Endodermal cell (in vitro differentiated cells): ENCODE data around the gene REX1BD. TPM values are rescaled to one million over a fixed set of nuclear protein-coding genes. Genes with fewer than 3 reads are reported as not detected.

ENCODE experiments used
- DNase-seq: peaks from one replicate; pipeline ENCODE4 v3.0.0-alpha.2; 2017
- H3K27ac ChIP-seq: 2 replicates; pipeline ENCODE4 v1.5.1; 2013; ENCODE audit warnings: mild to moderate bottlenecking, low read depth, low read length, moderate library complexity
- H3K27me3 ChIP-seq: 2 replicates; pipeline ENCODE4 v1.6.1; 2013; ENCODE audit warnings: mild to moderate bottlenecking, low read length, moderate library complexity; ENCODE audit not compliant: insufficient read depth, control insufficient read depth, poor library complexity, severe bottlenecking
- H3K36me3 ChIP-seq: 2 replicates; pipeline ENCODE4 v1.7.0; 2013; ENCODE audit warnings: mild to moderate bottlenecking, low read length, moderate library complexity; ENCODE audit not compliant: control insufficient read depth, insufficient read depth
- H3K4me1 ChIP-seq: one replicate; pipeline ENCODE4 v1.7.0; 2013; ENCODE audit warnings: low read length; ENCODE audit not compliant: control insufficient read depth, insufficient read depth
- H3K4me3 ChIP-seq: 2 replicates; pipeline ENCODE4 v1.5.1; 2013; ENCODE audit warnings: mild to moderate bottlenecking, low read length, moderate library complexity
- H3K9ac ChIP-seq: 2 replicates; pipeline ENCODE4 v1.6.1; 2013; ENCODE audit warnings: mild to moderate bottlenecking, low read length, moderate library complexity; ENCODE audit not compliant: poor library complexity, severe bottlenecking; ENCODE audit errors: extremely low read depth
- H3K9me3 ChIP-seq: 2 replicates; pipeline ENCODE4 v1.6.1; 2013; ENCODE audit warnings: mild to moderate bottlenecking, low read length, moderate library complexity; ENCODE audit not compliant: control insufficient read depth
- H3K27ac Mint-ChIP-seq: 2 replicates; pipeline ENCODE4 v1.8.0; 2020; ENCODE audit warnings: mixed read lengths
- H3K27me3 Mint-ChIP-seq: 2 replicates; pipeline ENCODE4 v1.8.0; 2021; ENCODE audit warnings: mild to moderate bottlenecking, mixed read lengths; ENCODE audit not compliant: insufficient read depth
- H3K36me3 Mint-ChIP-seq: 2 replicates; pipeline ENCODE4 v1.8.0; 2020; ENCODE audit warnings: low read depth, mixed read lengths
- H3K4me1 Mint-ChIP-seq: 2 replicates; pipeline ENCODE4 v1.8.0; 2020; ENCODE audit warnings: mixed read lengths
- H3K4me3 Mint-ChIP-seq: 2 replicates; pipeline ENCODE4 v1.8.0; 2020; ENCODE audit warnings: mild to moderate bottlenecking, moderate library complexity, mixed read lengths
- H3K9me3 Mint-ChIP-seq: 2 replicates; pipeline ENCODE4 v1.8.0; 2020; ENCODE audit warnings: mild to moderate bottlenecking, mixed read lengths
- CTCF ChIP-seq: fragments of 200-600 bp; sonication (generic); conservative IDR thresholded peaks from 2 replicates; pipeline ENCODE4 v1.5.0; 2021; ENCODE audit warnings: antibody characterized with exemption, mild to moderate bottlenecking
- WGBS, 2 experiments: methylation state at CpG; one replicate each; pipeline versions ENCODE4 v1.1.5 to v1.1.7; 2013; ENCODE audit warnings: missing lambda C conversion rate in 2 of 2, mixed read lengths in 1 of 2; ENCODE audit not compliant: insufficient coverage in 1 of 2, insufficient read length in 1 of 2; 5-methylcytosine and 5-hydroxymethylcytosine counted together
- total RNA-seq, 2 donors: library from RNA; stranded (reverse); fragmentation: NEBNext Ultra II Directional in 1 of 2; extraction: Animal tissue kit (Norgen Biotek cat#: 25700) in 1 of 2; gene quantifications; 2 replicates in 1 of 2; 3 replicates in 1 of 2; pipeline ENCODE4 v1.2.1, GENCODE V29; 2021

REX1BD gene
- total RNA-seq, 2 donors from 2014 or later, result 76.9 to 83.9 TPM

DNA sequence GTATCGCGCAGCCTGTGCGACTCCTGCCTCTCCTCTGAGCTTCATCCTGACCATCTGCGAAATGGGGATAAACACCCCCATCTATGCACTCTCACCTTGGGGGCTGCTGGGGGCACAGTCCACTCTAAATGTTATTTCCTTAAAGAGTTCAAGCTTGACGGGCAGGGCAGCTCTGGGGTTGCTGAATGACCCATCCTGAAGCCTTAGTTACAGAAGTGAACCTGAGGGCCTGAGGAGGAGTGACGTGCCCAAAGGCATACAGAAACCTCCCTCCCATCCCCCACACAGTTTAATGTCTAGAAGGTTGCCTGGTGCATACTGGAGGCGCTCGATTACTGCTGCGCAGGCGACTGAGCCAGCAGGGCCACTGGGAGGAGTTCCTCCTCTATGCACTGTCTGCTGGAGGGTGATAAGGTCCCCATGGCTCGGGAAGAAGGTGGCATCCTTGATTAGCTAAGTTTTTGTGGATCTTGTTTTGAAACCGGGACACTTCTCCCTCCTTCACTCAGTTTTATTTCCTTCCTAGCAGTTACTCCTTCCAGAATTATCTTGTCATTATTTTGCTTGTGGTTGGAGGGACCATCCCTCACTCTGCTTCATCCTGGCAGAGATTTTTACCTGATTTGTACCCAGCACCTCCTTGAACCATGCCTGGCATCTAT lies 44.7 kb upstream of the REX1BD start:
- Histone ChIP-seq H3K27me3 (no peaks in the 10 kb centered on the region), H3K4me3 (peak overlapping the region; percentile 67), H3K9me3 (no peaks in the 10 kb centered on the region), H3K27ac (no peak overlapping the region), H3K4me1 (no peaks in the 10 kb centered on the region), H3K36me3 (peaks cover 29% of the 10 kb centered on the region), H3K9ac (no peak overlapping the region)
- peak overlapping the region; percentile 90 for H3K27ac Mint-ChIP-seq
- H3K4me1 Mint-ChIP-seq, result peaks cover 9% of the 10 kb centered on the region
- H3K27me3 Mint-ChIP-seq, result no peaks in the 10 kb centered on the region
- DNase-seq, result peak; percentile 84
- peak overlapping the region; percentile 77 for H3K4me3 Mint-ChIP-seq
- WGBS, 2 experiments, result 0 to 11% methylated on average over 1 to 12 of the region's 12 CpGs
- H3K36me3 Mint-ChIP-seq, result peaks cover 28% of the 10 kb centered on the region
- H3K9me3 Mint-ChIP-seq, result no peaks in the 10 kb centered on the region
- no peak for TF ChIP-seq CTCF

GRCh38 chr19:18551631-18552030 lies 37.0 kb upstream of the REX1BD start:
- Mint-ChIP-seq H3K27ac (no peak overlapping the region), H3K9me3 (no peaks in the 10 kb centered on the region), H3K36me3 (no peaks in the 10 kb centered on the region), H3K27me3 (no peaks in the 10 kb centered on the region), H3K4me3 (no peak overlapping the region), H3K4me1 (no peaks in the 10 kb centered on the region)
- Histone ChIP-seq H3K36me3 (no peaks in the 10 kb centered on the region), H3K4me3 (no peak overlapping the region), H3K27ac (no peak overlapping the region), H3K9ac (no peak overlapping the region), H3K9me3 (no peaks in the 10 kb centered on the region), H3K27me3 (no peaks in the 10 kb centered on the region), H3K4me1 (no peaks in the 10 kb centered on the region)
- TF ChIP-seq CTCF, result no peak
- 90 to 91% methylated on average over 6 of the region's 6 CpGs for WGBS, 2 experiments
- DNase-seq, result no peak

GRCh38 chr19:18557411-18558201 lies 31.0 kb upstream of the REX1BD start, which contains the start of gene KXD1:
Gene KXD1, plus strand, starts transcription at chr19:18557870. Its CDS starts 4,187 bp downstream, at chr19:18562057.
- peak within 1 kb of the TSS; percentile 94 for H3K4me3 ChIP-seq
- peaks cover 6% of the 10 kb centered on the region for H3K4me1 Mint-ChIP-seq
- peaks cover 3% of the 10 kb centered on the region for H3K36me3 Mint-ChIP-seq
- H3K36me3 ChIP-seq, result peaks cover 12% of the 10 kb centered on the region
- no peaks in the 10 kb centered on the region for H3K9me3 Mint-ChIP-seq
- WGBS, 2 experiments, result 2 to 4% methylated on average over 20 to 58 of the region's 58 CpGs
- peak within 1 kb of the TSS; percentile 86 for H3K27ac Mint-ChIP-seq
- peak; percentile 93 for DNase-seq
- H3K9me3 ChIP-seq, result no peaks in the 10 kb centered on the region
- no peaks in the 10 kb centered on the region for H3K27me3 Mint-ChIP-seq
- TF ChIP-seq CTCF, result no peak
- no peaks in the 10 kb centered on the region for H3K4me1 ChIP-seq
- peak within 1 kb of the TSS; percentile 46 for H3K27ac ChIP-seq
- H3K27me3 ChIP-seq, result no peaks in the 10 kb centered on the region
- peak within 1 kb of the TSS; percentile 66 for H3K9ac ChIP-seq
- peak within 1 kb of the TSS; percentile 87 for H3K4me3 Mint-ChIP-seq
